Vagina (tissue), 2 donors: ENCODE results near the gene RUVBL2.

ENCODE experiments used
- POLR2A ChIP-seq, 2 donors: fragments of 450-650 bp; IDR thresholded peaks; one replicate each; pipeline ENCODE4 v1.6.1; 2017; ENCODE audit warnings: antibody characterized with exemption in 2 of 2, mild to moderate bottlenecking in 2 of 2, moderate library complexity in 2 of 2
- POLR2AphosphoS5 ChIP-seq, 2 donors: sonication (generic); formaldehyde crosslinking; IDR thresholded peaks; one replicate each; pipeline ENCODE4 v1.9.0; 2017; ENCODE audit warnings: antibody characterized with exemption in 2 of 2, mild to moderate bottlenecking in 2 of 2, low read depth in 1 of 2; ENCODE audit not compliant: insufficient read depth in 1 of 2
- TF ChIP-seq, protein P1 (sequence below), 3 experiments: fragments of 450-650 bp in 2 of 3; fragments of 200-600 bp in 1 of 3; sonication (generic) in 1 of 3; IDR thresholded peaks; one replicate each; pipeline ENCODE4 v1.5.1; 2017 to 2019; ENCODE audit warnings: antibody characterized with exemption in 3 of 3, mild to moderate bottlenecking in 2 of 3, moderate library complexity in 2 of 3

GRCh38 chr19:48985711-48986110, 8.0 kb upstream of the RUVBL2 start:
- TF ChIP-seq, protein P1, sequence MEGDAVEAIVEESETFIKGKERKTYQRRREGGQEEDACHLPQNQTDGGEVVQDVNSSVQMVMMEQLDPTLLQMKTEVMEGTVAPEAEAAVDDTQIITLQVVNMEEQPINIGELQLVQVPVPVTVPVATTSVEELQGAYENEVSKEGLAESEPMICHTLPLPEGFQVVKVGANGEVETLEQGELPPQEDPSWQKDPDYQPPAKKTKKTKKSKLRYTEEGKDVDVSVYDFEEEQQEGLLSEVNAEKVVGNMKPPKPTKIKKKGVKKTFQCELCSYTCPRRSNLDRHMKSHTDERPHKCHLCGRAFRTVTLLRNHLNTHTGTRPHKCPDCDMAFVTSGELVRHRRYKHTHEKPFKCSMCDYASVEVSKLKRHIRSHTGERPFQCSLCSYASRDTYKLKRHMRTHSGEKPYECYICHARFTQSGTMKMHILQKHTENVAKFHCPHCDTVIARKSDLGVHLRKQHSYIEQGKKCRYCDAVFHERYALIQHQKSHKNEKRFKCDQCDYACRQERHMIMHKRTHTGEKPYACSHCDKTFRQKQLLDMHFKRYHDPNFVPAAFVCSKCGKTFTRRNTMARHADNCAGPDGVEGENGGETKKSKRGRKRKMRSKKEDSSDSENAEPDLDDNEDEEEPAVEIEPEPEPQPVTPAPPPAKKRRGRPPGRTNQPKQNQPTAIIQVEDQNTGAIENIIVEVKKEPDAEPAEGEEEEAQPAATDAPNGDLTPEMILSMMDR (IDR thresholded peaks at IDR 0.05), result no peak
- TF ChIP-seq POLR2A (IDR thresholded peaks at IDR 0.05), result no peak
- no peak for TF ChIP-seq POLR2AphosphoS5 (IDR thresholded peaks at IDR 0.05; ENCODE audit: insufficient read depth in 1 of 2, low read depth in 1 of 2)
